A549 (cell line): ENCODE results near the gene CDC45. TPM values are rescaled to one million over a fixed set of nuclear protein-coding genes. Genes with fewer than 3 reads are reported as not detected.

ENCODE experiments used
- ATAC-seq, 2 experiments: fragments of 200-7000 bp in 1 of 2; fragments of >200 bp in 1 of 2; cut with Nextera tagmentation in 1 of 2; cut with Tn5 transposase in 1 of 2; 3 replicates each; pipeline versions ENCODE4 v1.8.0 to v1.9.1; 2018 to 2020; ENCODE audit warnings: mild to moderate bottlenecking in 1 of 2, moderate library complexity in 1 of 2
- CTCF ChIA-PET: fragments of 300-600 bp; sonication (Branson Sonifier 250); formaldehyde crosslinking; extraction: SDS; loops from one replicate; lab custom pipeline; 2021; ENCODE audit warnings: antibody characterized with exemption, inconsistent platforms; lab: Yijun Ruan, JAX
- POLR2A ChIA-PET: fragments of 350-600 bp; formaldehyde crosslinking; extraction: SDS; loops from one replicate; lab custom pipeline; 2021; ENCODE audit warnings: antibody characterized with exemption, inconsistent platforms; lab: Yijun Ruan, JAX
- DNase-seq, 2 experiments: peaks; one replicate each; pipeline versions ENCODE4 v3.0.0 to v3.0.0-alpha.2; 2011 to 2016; ENCODE audit warnings: low read depth in 1 of 2, low spot score in 1 of 2
- FAIRE-seq: peaks from 2 replicates; lab custom pipeline; 2011; peaks lifted over from hg19 to GRCh38; lab: Jason Lieb, UNC
- H3K27ac ChIP-seq, 2 experiments: fragments of >200 bp; sonication (Bioruptor Twin); formaldehyde crosslinking; 3 replicates each; pipeline ENCODE4 v1.5.1; 2016 to 2017
- H3K4me1 ChIP-seq: fragments of >200 bp; sonication (Bioruptor Twin); formaldehyde crosslinking; 3 replicates; pipeline ENCODE4 v1.6.1; 2016
- H3K4me2 ChIP-seq: fragments of >200 bp; sonication (Bioruptor Twin); formaldehyde crosslinking; 3 replicates; pipeline ENCODE4 v1.6.1; 2016
- H3K4me3 ChIP-seq: fragments of >200 bp; sonication (Bioruptor Twin); formaldehyde crosslinking; 3 replicates; pipeline ENCODE4 v1.5.1; 2016
- H3K9me3 ChIP-seq: fragments of >200 bp; sonication (Bioruptor Twin); formaldehyde crosslinking; 3 replicates; pipeline ENCODE4 v1.6.1; 2016
- CHD2 ChIP-seq: fragments of 150-350 bp; IDR thresholded peaks from 2 replicates; pipeline ENCODE4 v1.6.1; 2014; ENCODE audit warnings: low read length; ENCODE audit not compliant: partially characterized antibody
- ESRRA ChIP-seq: fragments of 150-350 bp; IDR thresholded peaks from 2 replicates; pipeline ENCODE4 v1.6.1; 2014; ENCODE audit warnings: mild to moderate bottlenecking, low read length, borderline replicate concordance
- FOSL2 ChIP-seq, 2 experiments: fragments of 450-650 bp in 1 of 2; fragments of >200 bp in 1 of 2; sonication (Bioruptor Twin) in 1 of 2; formaldehyde crosslinking; IDR thresholded peaks; 2 replicates each; pipeline versions ENCODE4 v1.5.0 to v1.6.1; 2016 to 2020; ENCODE audit warnings: mild to moderate bottlenecking in 1 of 2, moderate library complexity in 1 of 2
- FOXS1 ChIP-seq: fragments of 250-450 bp; sonication (Bioruptor Pico); IDR thresholded peaks from 2 replicates; pipeline ENCODE4 v1.5.0; 2020; ENCODE audit warnings: mild to moderate bottlenecking, moderate library complexity
- HOXA7 ChIP-seq: fragments of 250-450 bp; sonication (Bioruptor Pico); IDR thresholded peaks from 2 replicates; pipeline ENCODE4 v1.5.0; 2020; ENCODE audit warnings: mild to moderate bottlenecking, moderate library complexity
- HOXB5 ChIP-seq: fragments of 250-450 bp; sonication (Bioruptor Pico); IDR thresholded peaks from 2 replicates; pipeline ENCODE4 v1.5.0; 2020; ENCODE audit warnings: mild to moderate bottlenecking, moderate library complexity
- KDM1A ChIP-seq: fragments of 200-600 bp; sonication (generic); IDR thresholded peaks from 2 replicates; pipeline ENCODE4 v1.6.1; 2016; ENCODE audit warnings: low read depth, mild to moderate bottlenecking
- KDM5A ChIP-seq: fragments of 200-600 bp; sonication (generic); IDR thresholded peaks from 2 replicates; pipeline ENCODE4 v1.6.1; 2016; ENCODE audit warnings: antibody characterized with exemption, mild to moderate bottlenecking
- MAZ ChIP-seq: fragments of 150-350 bp; IDR thresholded peaks from 2 replicates; pipeline ENCODE4 v1.6.1; 2014; ENCODE audit warnings: antibody characterized with exemption, low read depth, low read length, borderline replicate concordance
- NR3C1 ChIP-seq: fragments of >200 bp; sonication (Bioruptor Twin); formaldehyde crosslinking; IDR thresholded peaks from 3 replicates; pipeline ENCODE4 v1.6.1; 2017
- POLR2AphosphoS2 ChIP-seq: conservative IDR thresholded peaks from 2 replicates; pipeline ENCODE4 v1.6.1; 2012; ENCODE audit warnings: low read length, improper control_type of control experiment, inconsistent platforms
- RCOR1 ChIP-seq: fragments of 150-350 bp; IDR thresholded peaks from 2 replicates; pipeline ENCODE4 v1.6.1; 2014; ENCODE audit warnings: antibody characterized with exemption, low read length, low read depth
- RFX5 ChIP-seq: fragments of 450-650 bp; IDR thresholded peaks from 2 replicates; pipeline ENCODE4 v1.7.1; 2014; ENCODE audit warnings: antibody characterized with exemption, mild to moderate bottlenecking, moderate library complexity
- TFCP2L1 ChIP-seq: fragments of 250-450 bp; sonication (Bioruptor Pico); IDR thresholded peaks from 2 replicates; pipeline ENCODE4 v1.5.0; 2021; ENCODE audit warnings: mild to moderate bottlenecking
- TP53 ChIP-seq: fragments of 250-450 bp; sonication (Bioruptor Pico); IDR thresholded peaks from 2 replicates; pipeline ENCODE4 v1.5.0; 2021; ENCODE audit warnings: mild to moderate bottlenecking, moderate library complexity
- ZC3H11A ChIP-seq: fragments of 450-650 bp; IDR thresholded peaks from 2 replicates; pipeline ENCODE4 v1.6.1; 2014; ENCODE audit warnings: antibody characterized with exemption, mild to moderate bottlenecking
- ZFP36 ChIP-seq: fragments of 450-650 bp; IDR thresholded peaks from 2 replicates; pipeline ENCODE4 v1.6.1; 2014; ENCODE audit warnings: borderline replicate concordance; ENCODE audit not compliant: partially characterized antibody
- WGBS: methylation state at CpG from one replicate; pipeline ENCODE4 v1.1.6; 2017; ENCODE audit errors: missing lambda C conversion rate; 5-methylcytosine and 5-hydroxymethylcytosine counted together
- polyA plus RNA-seq, 4 experiments: library from polyadenylated mRNA; depleted of rRNA in 3 of 4; stranded (reverse); fragments of >200 nt; fragmentation: RNase III in 1 of 4; extraction: RNeasy Plus Mini Kit Qiagen cat#74134 plus additional on column Dnase treatment in 1 of 4; gene quantifications; 2 replicates in 3 of 4; 3 replicates in 1 of 4; pipeline ENCODE4 v1.2.3, GENCODE V29; 2011 to 2017
- TF ChIP-seq, protein P1 (sequence below): IDR thresholded peaks from 2 replicates; pipeline ENCODE4 v1.6.1; 2012; ENCODE audit warnings: low read depth, borderline replicate concordance
- TF ChIP-seq, protein P2 (sequence below): fragments of 250-450 bp; sonication (Bioruptor Pico); IDR thresholded peaks from 2 replicates; pipeline ENCODE4 v1.5.0; 2021; ENCODE audit warnings: mild to moderate bottlenecking, moderate library complexity, borderline replicate concordance
- TF ChIP-seq, protein P3 (sequence below): fragments of 200-600 bp; sonication (generic); IDR thresholded peaks from 2 replicates; pipeline ENCODE4 v1.6.1; 2016; ENCODE audit warnings: antibody characterized with exemption, mild to moderate bottlenecking, moderate library complexity
- TF ChIP-seq, protein P4 (sequence below): fragments of >200 bp; sonication (Bioruptor Twin); formaldehyde crosslinking; IDR thresholded peaks from 3 replicates; pipeline ENCODE4 v1.6.1; 2016
- TF ChIP-seq, protein P5 (sequence below): fragments of 150-350 bp; IDR thresholded peaks from 2 replicates; pipeline ENCODE4 v1.6.1; 2014; ENCODE audit warnings: low read depth, mild to moderate bottlenecking, low read length

The CDC45 gene
- polyA plus RNA-seq, 2 of the 4 experiments (the other 2 are of a cell fraction) = 47.2 to 51.6 TPM

DNA sequence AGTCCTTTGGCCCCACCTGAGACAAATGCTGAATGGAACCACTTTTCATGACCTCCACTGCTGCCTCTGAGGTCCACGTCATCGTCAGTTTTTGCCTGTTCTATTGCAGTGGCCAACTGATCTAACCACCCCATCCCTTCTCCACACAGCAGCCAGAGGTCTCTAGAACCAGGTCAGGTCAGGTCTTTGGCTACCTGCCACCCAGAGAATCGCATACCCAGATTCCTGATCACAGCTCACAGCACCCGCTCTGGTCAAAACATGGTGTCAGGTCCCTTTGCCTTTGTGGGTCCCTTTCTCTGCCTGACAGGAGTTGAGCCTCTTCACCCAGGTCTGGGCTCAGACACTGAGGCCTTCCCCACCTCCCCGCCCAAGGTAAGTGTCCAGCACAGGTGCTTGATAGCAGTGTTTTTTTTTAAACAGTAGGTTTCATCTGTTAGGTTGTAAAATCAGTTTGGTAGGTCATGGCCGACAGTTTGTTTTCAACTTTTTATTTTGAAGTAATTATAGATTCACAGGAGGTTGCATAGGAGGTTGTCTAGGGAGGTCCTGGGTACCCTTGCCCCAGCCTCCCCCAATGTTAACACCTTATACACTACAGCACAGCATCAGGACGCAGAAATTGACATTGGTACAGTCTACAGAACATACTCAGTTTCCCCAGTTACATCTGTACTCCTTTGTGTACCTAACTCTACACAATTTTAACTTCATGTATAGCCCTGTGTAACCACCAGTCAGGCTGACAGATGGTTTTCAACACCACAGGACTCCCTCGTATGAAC is 39.1 kb upstream of the CDC45 start (continued):
- TF ChIP-seq TFCP2L1 (CRISPR knock-in tag) (no peak), NR3C1 (no peak), FOSL2 (IDR thresholded peaks at IDR 0.05) (no peak), FOSL2 (CRISPR knock-in tag; IDR thresholded peaks at IDR 0.05) (no peak), TP53 (CRISPR knock-in tag) (no peak)

DNA sequence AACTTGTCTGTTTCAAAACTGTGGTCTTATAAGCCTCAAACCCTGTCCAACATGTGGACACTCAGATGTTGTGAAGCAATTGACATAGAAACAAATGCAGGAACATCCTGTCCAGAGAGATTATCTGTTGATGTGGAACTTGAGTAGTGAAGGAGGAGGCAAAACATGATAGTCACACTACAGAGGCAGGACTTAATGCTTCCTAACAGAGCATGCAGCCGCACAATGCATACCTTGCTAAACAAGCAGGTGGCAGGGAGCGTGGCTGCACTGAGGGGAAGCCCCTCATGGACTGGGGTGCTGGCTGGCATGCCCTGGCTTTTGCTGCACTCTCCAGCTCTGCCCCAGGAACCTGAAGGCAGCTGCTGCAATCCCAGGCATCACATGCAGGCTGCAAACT is 37.6 kb upstream of the CDC45 start:
- Histone ChIP-seq H3K4me2 (no peak overlapping the region), H3K27ac (no peak overlapping the region), H3K4me3 (no peak overlapping the region), H3K9me3 (no peaks in the 10 kb centered on the region), H3K4me1 (peaks cover 5% of the 10 kb centered on the region; the same call in 1 of the 3 replicates)
- DNase-seq (no peak), FAIRE-seq (no peak), ATAC-seq (no peak)
- WGBS = 94% methylated on average over 2 of the region's 2 CpGs
- TF ChIP-seq, protein P1, sequence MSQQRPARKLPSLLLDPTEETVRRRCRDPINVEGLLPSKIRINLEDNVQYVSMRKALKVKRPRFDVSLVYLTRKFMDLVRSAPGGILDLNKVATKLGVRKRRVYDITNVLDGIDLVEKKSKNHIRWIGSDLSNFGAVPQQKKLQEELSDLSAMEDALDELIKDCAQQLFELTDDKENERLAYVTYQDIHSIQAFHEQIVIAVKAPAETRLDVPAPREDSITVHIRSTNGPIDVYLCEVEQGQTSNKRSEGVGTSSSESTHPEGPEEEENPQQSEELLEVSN = no peak
- no peak for TF ChIP-seq HOXA7 (CRISPR knock-in tag)
- TF ChIP-seq KDM5A = no peak
- TF ChIP-seq ZC3H11A = no peak
- TF ChIP-seq, protein P2, sequence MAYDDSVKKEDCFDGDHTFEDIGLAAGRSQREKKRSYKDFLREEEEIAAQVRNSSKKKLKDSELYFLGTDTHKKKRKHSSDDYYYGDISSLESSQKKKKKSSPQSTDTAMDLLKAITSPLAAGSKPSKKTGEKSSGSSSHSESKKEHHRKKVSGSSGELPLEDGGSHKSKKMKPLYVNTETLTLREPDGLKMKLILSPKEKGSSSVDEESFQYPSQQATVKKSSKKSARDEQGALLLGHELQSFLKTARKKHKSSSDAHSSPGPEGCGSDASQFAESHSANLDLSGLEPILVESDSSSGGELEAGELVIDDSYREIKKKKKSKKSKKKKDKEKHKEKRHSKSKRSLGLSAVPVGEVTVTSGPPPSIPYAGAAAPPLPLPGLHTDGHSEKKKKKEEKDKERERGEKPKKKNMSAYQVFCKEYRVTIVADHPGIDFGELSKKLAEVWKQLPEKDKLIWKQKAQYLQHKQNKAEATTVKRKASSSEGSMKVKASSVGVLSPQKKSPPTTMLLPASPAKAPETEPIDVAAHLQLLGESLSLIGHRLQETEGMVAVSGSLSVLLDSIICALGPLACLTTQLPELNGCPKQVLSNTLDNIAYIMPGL (CRISPR knock-in tag) = no peak
- TF ChIP-seq, protein P3, sequence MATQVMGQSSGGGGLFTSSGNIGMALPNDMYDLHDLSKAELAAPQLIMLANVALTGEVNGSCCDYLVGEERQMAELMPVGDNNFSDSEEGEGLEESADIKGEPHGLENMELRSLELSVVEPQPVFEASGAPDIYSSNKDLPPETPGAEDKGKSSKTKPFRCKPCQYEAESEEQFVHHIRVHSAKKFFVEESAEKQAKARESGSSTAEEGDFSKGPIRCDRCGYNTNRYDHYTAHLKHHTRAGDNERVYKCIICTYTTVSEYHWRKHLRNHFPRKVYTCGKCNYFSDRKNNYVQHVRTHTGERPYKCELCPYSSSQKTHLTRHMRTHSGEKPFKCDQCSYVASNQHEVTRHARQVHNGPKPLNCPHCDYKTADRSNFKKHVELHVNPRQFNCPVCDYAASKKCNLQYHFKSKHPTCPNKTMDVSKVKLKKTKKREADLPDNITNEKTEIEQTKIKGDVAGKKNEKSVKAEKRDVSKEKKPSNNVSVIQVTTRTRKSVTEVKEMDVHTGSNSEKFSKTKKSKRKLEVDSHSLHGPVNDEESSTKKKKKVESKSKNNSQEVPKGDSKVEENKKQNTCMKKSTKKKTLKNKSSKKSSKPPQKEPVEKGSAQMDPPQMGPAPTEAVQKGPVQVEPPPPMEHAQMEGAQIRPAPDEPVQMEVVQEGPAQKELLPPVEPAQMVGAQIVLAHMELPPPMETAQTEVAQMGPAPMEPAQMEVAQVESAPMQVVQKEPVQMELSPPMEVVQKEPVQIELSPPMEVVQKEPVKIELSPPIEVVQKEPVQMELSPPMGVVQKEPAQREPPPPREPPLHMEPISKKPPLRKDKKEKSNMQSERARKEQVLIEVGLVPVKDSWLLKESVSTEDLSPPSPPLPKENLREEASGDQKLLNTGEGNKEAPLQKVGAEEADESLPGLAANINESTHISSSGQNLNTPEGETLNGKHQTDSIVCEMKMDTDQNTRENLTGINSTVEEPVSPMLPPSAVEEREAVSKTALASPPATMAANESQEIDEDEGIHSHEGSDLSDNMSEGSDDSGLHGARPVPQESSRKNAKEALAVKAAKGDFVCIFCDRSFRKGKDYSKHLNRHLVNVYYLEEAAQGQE = no peak
- no peak for TF ChIP-seq RCOR1
- TF ChIP-seq ZFP36 = no peak
- no peak for TF ChIP-seq FOSL2 (IDR thresholded peaks at IDR 0.05)
- no peak for TF ChIP-seq FOSL2 (CRISPR knock-in tag; IDR thresholded peaks at IDR 0.05)
- ChIA-PET POLR2A (no interaction called here), CTCF (no interaction called here)

DNA sequence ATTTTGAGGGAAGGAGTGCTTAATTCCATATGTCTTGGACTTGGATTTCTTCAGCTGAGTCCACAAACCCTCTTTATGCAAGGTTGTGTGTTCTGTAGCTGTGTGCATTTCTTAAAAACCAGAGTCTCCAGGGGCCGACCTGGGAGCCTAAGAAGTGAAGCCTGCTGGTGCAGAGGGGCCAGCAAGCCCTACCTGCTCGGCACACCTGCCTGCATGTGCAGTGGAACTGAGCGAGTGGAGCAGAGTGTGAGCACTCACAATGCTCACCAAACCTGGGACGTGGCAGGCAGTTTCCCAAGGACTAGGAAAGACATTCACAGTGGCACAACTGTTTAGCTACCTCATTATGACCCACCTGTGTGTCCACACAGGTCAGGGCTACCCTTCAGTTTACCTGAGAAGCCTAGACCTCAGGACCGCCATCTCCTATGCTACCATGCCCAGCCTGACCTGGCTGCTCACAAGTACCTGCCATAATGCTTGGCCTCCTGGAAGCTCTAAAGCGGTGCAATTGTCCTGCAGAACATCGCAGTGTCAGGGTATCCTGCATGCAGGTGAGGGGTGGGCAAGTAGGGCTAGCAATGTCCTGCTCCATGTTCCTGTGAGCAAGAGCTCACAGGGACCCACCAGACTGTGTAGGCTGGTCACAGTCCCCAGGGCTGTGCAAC is 36.0 kb upstream of the CDC45 start:
- no peak for FAIRE-seq
- H3K27ac ChIP-seq = no peak overlapping the region
- no peak overlapping the region for H3K4me2 ChIP-seq
- DNase-seq = no peak
- 73% methylated on average over 5 of the region's 7 CpGs for WGBS
- peaks cover 12% of the 10 kb centered on the region; the same call in 2 of the 3 replicates for H3K4me1 ChIP-seq
- ATAC-seq = no peak
- ChIA-PET CTCF (interaction anchor here (0.5 to 0.8 kb wide), 2 partner anchors 10 to 20 kb away, joined by 3 to 4 read pairs; no protein-coding TSS in a partner anchor), POLR2A (interaction anchor here (1.2 kb wide), 1 partner anchor 12 kb away, joined by 3 read pairs; no protein-coding TSS in a partner anchor)
- no peak overlapping the region for H3K4me3 ChIP-seq
- H3K9me3 ChIP-seq = no peaks in the 10 kb centered on the region
- TF ChIP-seq HOXB5 (CRISPR knock-in tag) = no peak
- TF ChIP-seq, protein P4, sequence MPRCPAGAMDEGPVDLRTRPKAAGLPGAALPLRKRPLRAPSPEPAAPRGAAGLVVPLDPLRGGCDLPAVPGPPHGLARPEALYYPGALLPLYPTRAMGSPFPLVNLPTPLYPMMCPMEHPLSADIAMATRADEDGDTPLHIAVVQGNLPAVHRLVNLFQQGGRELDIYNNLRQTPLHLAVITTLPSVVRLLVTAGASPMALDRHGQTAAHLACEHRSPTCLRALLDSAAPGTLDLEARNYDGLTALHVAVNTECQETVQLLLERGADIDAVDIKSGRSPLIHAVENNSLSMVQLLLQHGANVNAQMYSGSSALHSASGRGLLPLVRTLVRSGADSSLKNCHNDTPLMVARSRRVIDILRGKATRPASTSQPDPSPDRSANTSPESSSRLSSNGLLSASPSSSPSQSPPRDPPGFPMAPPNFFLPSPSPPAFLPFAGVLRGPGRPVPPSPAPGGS = no peak
- TF ChIP-seq, protein P1 = no peak
- no peak for TF ChIP-seq MAZ
- TF ChIP-seq KDM1A = no peak
- no peak for TF ChIP-seq HOXA7 (CRISPR knock-in tag)
- TF ChIP-seq, protein P5, sequence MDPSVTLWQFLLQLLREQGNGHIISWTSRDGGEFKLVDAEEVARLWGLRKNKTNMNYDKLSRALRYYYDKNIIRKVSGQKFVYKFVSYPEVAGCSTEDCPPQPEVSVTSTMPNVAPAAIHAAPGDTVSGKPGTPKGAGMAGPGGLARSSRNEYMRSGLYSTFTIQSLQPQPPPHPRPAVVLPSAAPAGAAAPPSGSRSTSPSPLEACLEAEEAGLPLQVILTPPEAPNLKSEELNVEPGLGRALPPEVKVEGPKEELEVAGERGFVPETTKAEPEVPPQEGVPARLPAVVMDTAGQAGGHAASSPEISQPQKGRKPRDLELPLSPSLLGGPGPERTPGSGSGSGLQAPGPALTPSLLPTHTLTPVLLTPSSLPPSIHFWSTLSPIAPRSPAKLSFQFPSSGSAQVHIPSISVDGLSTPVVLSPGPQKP = no peak
- TF ChIP-seq TP53 (CRISPR knock-in tag) = no peak
- TF ChIP-seq RFX5 = no peak
- TF ChIP-seq FOXS1 (CRISPR knock-in tag) = no peak
- no peak for TF ChIP-seq POLR2AphosphoS2
- no peak for TF ChIP-seq ESRRA
- no peak for TF ChIP-seq CHD2
